Measurements from ENCODE around the gene ORAI3. TPM values are rescaled to one million over a fixed set of nuclear protein-coding genes. Genes with fewer than 3 reads are reported as not detected.

The ORAI3 gene
- total RNA-seq, 1 experiment from 2014 or later: 9.0 TPM

- BruUV-seq (replicated peaks): no TSS peak
- intact Hi-C loops (cut with micrococcal nuclease): no loop called here
- Histone ChIP-seq H3K27ac (ENCODE audit: low read depth, low read length) (no peak overlapping the region), H4K20me1 (ENCODE audit: insufficient read depth) (no peaks in the 10 kb centered on the region), H3K4me3 (replicated peaks in 1 of 2; ENCODE audit: low read depth in 1 of 2, low read length in 2 of 2) (no peak overlapping the region), H3K9me2 (ENCODE audit: insufficient read depth) (no peaks in the 10 kb centered on the region), H3K4me2 (ENCODE audit: low read length) (no peak overlapping the region), H3K36me3 (ENCODE audit: control insufficient read depth in 1 of 2, insufficient read depth in 2 of 2, low read length in 2 of 2) (peaks cover 14 to 20% of the 10 kb centered on the region in 2 experiments), H3K27me3 (ENCODE audit: insufficient read depth, low read length) (no peaks in the 10 kb centered on the region), H3K4me1 (ENCODE audit: control insufficient read depth in 1 of 2, insufficient read depth in 2 of 2, low read length in 2 of 2) (peaks cover 5 to 29% of the 10 kb centered on the region in 2 experiments; a peak in 3 of 4 replicates), H3K9me3 (ENCODE audit: control insufficient read depth in 1 of 2, insufficient read depth in 1 of 2, low read depth in 1 of 2, low read length in 2 of 2) (no peaks in the 10 kb centered on the region), H3K79me2 (ENCODE audit: insufficient read depth, low read length) (peaks cover 3% of the 10 kb centered on the region; the same call in 1 of the 2 replicates), H2AFZ (ENCODE audit: low read depth, low read length, poor library complexity, severe bottlenecking) (no peak overlapping the region), H3K9ac (ENCODE audit: low read length) (no peak overlapping the region)
- no peak for TF ChIP-seq POLR2AphosphoS5 (IDR thresholded peaks at IDR 0.05; ENCODE audit: low read depth, low read length)
- TF ChIP-seq, protein P1, sequence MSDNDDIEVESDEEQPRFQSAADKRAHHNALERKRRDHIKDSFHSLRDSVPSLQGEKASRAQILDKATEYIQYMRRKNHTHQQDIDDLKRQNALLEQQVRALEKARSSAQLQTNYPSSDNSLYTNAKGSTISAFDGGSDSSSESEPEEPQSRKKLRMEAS (IDR thresholded peaks at IDR 0.05): no peak
- TF ChIP-seq ZNF274 (IDR thresholded peaks at IDR 0.05; ENCODE audit: low read depth, low read length): no peak
- TF ChIP-seq ZFX (IDR thresholded peaks at IDR 0.05): no peak
- TF ChIP-seq, protein P2, sequence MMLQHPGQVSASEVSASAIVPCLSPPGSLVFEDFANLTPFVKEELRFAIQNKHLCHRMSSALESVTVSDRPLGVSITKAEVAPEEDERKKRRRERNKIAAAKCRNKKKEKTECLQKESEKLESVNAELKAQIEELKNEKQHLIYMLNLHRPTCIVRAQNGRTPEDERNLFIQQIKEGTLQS (IDR thresholded peaks at IDR 0.05): no peak
- TF ChIP-seq TCF7L2 (IDR thresholded peaks at IDR 0.05; ENCODE audit: borderline replicate concordance, extremely low read depth, insufficient read depth, insufficient read length): no peak
- no peak for TF ChIP-seq ZBTB33 (IDR thresholded peaks at IDR 0.05; ENCODE audit: extremely low read depth, insufficient replicate concordance, low read length)
- ChIA-PET RAD21 (ENCODE audit: low non-redundant PET in 1 of 2, low total read pairs in 2 of 2, uncharacterized antibody in 2 of 2, unreplicated experiment in 2 of 2) (no interaction called here), CTCF (interaction anchor here (1.0 kb wide), 1 partner anchor 9 kb away, joined by 3 read pairs; no protein-coding TSS in a partner anchor), POLR2A (no interaction called here)
- ATAC-seq: no peak
- DNase-seq (ENCODE audit: low read depth, low spot score): no peak
Measured at GRCh38 chr16:30944352-30944751, 4.5 kb upstream of the ORAI3 start.
